ENCODE results near the gene CACNA1C.
A peak's percentile ranks its signal among the peaks of the same experiment; 100 is the strongest.
"Not testable (repeated sequence)": the region's sequence is repeated elsewhere in the genome, so short reads cannot be mapped to it uniquely, and the experiment has no call there.

Gene CACNA1C

DNA sequence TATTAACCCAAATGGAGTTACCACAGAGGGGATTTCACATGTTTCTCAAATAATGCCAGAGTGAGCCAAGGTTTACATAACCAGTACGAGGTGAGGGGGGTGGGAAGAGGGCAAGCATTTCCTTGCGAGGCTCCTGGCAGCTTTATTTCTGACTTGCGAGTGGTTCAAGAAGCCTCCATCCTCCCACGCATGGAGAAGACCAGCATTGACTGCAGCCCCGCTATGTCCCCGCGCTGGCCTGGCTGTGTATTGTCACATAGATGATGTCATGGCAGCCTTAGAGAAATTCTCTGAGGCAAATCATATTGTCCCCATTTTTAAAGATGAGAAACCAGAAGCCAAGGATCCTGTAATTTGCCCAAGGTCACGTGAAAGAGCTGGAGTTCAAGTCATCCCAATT is 188.2 kb downstream of the CACNA1C start:
- DNase-seq (no peak), ATAC-seq (no peak)
- Mint-ChIP-seq H3K4me3 (no peak overlapping the region), H3K4me1 (peaks cover 9% of the 10 kb centered on the region), H3K27ac (no peak overlapping the region), H3K27me3 (peaks cover 9% of the 10 kb centered on the region), H3K9me3 (no peaks in the 10 kb centered on the region)

- no peaks in the 10 kb centered on the region for H3K9me3 Mint-ChIP-seq
- no peak overlapping the region for H3K27ac Mint-ChIP-seq
- H3K4me1 Mint-ChIP-seq = peaks cover 9% of the 10 kb centered on the region
- DNase-seq = no peak
- ATAC-seq = no peak
- H3K4me3 Mint-ChIP-seq = no peak overlapping the region
- H3K27me3 Mint-ChIP-seq = peaks cover 9% of the 10 kb centered on the region
Observed at GRCh38 chr12:2242216-2242615, 189.4 kb downstream of the CACNA1C start.

GRCh38 chr12:2242816-2243215 is 190.0 kb downstream of the CACNA1C start:
- Mint-ChIP-seq H3K27me3 (peaks cover 9% of the 10 kb centered on the region), H3K4me1 (peaks cover 9% of the 10 kb centered on the region), H3K9me3 (no peaks in the 10 kb centered on the region), H3K4me3 (no peak overlapping the region), H3K27ac (peak overlapping the region in 1 of 2 donors; percentile 2)
- DNase-seq (no peak), ATAC-seq (no peak)

DNA sequence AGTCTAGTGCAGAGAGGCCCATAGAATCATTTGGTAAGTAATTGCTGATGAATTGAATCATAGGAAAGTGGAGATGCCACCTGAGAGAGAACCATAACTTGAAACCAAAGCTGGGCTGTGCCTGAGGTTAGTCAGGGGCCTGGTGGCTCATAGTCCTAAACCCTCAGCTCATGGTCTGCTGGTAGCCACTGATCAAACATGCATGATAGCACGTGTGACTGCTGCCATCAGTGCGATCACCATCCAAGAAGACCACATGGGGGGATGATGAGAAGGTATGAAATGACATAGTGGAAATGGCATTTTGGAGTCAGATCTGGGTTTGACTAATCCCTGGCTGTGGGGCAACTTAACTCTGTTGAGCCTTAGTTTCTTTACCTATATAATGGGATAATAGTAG is 190.5 kb downstream of the CACNA1C start:
- Mint-ChIP-seq H3K9me3 (no peaks in the 10 kb centered on the region), H3K27me3 (peaks cover 9% of the 10 kb centered on the region), H3K4me1 (peaks cover 9% of the 10 kb centered on the region), H3K27ac (no peak overlapping the region), H3K4me3 (no peak overlapping the region)
- DNase-seq (no peak), ATAC-seq (no peak)

GRCh38 chr12:2244013-2244861 is 191.4 kb downstream of the CACNA1C start:
- H3K27me3 Mint-ChIP-seq = peaks cover 9% of the 10 kb centered on the region
- H3K27ac Mint-ChIP-seq = no peak overlapping the region
- no peaks in the 10 kb centered on the region for H3K9me3 Mint-ChIP-seq
- ATAC-seq (no peak), DNase-seq (no peak)
- H3K4me1 Mint-ChIP-seq = peaks cover 9% of the 10 kb centered on the region
- H3K4me3 Mint-ChIP-seq = no peak overlapping the region

- H3K27me3 Mint-ChIP-seq = peaks cover 9% of the 10 kb centered on the region
- H3K27ac Mint-ChIP-seq = no peak overlapping the region
- peaks cover 9% of the 10 kb centered on the region for H3K4me1 Mint-ChIP-seq
- H3K9me3 Mint-ChIP-seq = no peaks in the 10 kb centered on the region
- DNase-seq (no peak), ATAC-seq (no peak)
- H3K4me3 Mint-ChIP-seq = no peak overlapping the region
Observed at GRCh38 chr12:2246358-2246757, 193.6 kb downstream of the CACNA1C start.

GRCh38 chr12:2247120-2247519 is 194.3 kb downstream of the CACNA1C start:
- no peaks in the 10 kb centered on the region for H3K9me3 Mint-ChIP-seq
- no peak overlapping the region for H3K27ac Mint-ChIP-seq
- no peak overlapping the region for H3K4me3 Mint-ChIP-seq
- ATAC-seq (no peak), DNase-seq (no peak)
- H3K4me1 Mint-ChIP-seq = peaks cover 9% of the 10 kb centered on the region
- H3K27me3 Mint-ChIP-seq = peaks cover 2% of the 10 kb centered on the region

DNA sequence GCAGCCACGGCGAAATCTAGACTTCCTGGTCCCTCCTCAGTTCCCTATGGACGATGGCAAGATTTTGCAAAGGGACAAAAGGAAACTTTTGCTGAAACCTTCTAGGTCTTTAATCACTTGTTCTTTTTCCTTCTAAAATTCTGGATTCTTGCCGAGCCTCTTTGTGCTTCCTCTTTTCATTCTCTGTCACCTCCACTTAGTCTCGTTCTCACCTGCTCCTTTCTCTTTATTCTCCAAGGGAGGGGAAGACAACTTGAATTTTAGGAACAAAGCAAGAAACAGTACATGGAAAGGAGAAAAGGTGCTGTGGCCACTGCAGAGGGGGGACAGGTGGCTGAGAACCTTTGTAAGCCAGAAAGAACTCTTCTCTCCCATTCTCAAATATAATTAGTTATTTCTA is 194.8 kb downstream of the CACNA1C start:
- no peak overlapping the region for H3K4me3 Mint-ChIP-seq
- no peaks in the 10 kb centered on the region for H3K9me3 Mint-ChIP-seq
- ATAC-seq (no peak), DNase-seq (no peak)
- no peaks in the 10 kb centered on the region for H3K27me3 Mint-ChIP-seq
- H3K27ac Mint-ChIP-seq = no peak overlapping the region
- peaks cover 6% of the 10 kb centered on the region for H3K4me1 Mint-ChIP-seq

GRCh38 chr12:2248087-2248900 is 195.5 kb downstream of the CACNA1C start:
- no peaks in the 10 kb centered on the region for H3K9me3 Mint-ChIP-seq
- H3K4me1 Mint-ChIP-seq = no peaks in the 10 kb centered on the region
- H3K27ac Mint-ChIP-seq = no peak overlapping the region
- no peak for DNase-seq
- ATAC-seq = no peak
- no peak overlapping the region for H3K4me3 Mint-ChIP-seq
- no peaks in the 10 kb centered on the region for H3K27me3 Mint-ChIP-seq

GRCh38 chr12:2248901-2249381 is 196.2 kb downstream of the CACNA1C start:
- ATAC-seq = no peak
- H3K4me1 Mint-ChIP-seq = no peaks in the 10 kb centered on the region
- DNase-seq = no peak
- H3K9me3 Mint-ChIP-seq = no peaks in the 10 kb centered on the region
- no peak overlapping the region for H3K27ac Mint-ChIP-seq
- H3K27me3 Mint-ChIP-seq = no peaks in the 10 kb centered on the region
- no peak overlapping the region for H3K4me3 Mint-ChIP-seq

DNA sequence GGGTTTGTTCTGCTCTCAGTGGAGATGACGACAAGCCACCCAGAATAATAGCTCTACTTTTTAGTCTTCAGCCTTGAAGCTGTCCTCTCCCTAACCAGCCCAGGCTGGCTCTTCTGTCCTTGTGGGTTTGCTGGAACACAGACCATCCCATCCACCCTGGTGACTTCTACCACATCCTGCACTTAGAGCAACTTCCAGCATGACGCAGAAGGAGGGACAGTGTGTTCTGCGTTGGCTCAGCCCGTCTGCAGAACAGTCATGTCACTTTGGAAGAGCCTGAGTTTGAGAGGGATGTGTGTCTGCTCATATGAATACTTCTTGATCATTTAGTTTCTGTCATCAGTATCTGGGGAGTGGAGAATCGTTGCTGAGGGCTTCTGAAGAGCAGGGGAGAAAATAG is 198.0 kb downstream of the CACNA1C start:
- Mint-ChIP-seq H3K4me1 (no peaks in the 10 kb centered on the region), H3K27me3 (no peaks in the 10 kb centered on the region), H3K4me3 (no peak overlapping the region), H3K27ac (peak overlapping the region in 1 of 2 donors; percentile 53), H3K9me3 (peaks cover 0 to 2% of the 10 kb centered on the region in 2 donors)
- ATAC-seq (no peak), DNase-seq (no peak)

- Mint-ChIP-seq H3K4me3 (no peak overlapping the region), H3K27ac (no peak overlapping the region), H3K4me1 (no peaks in the 10 kb centered on the region), H3K9me3 (peaks cover 0 to 6% of the 10 kb centered on the region in 2 donors), H3K27me3 (no peaks in the 10 kb centered on the region)
- DNase-seq (no peak), ATAC-seq (no peak)
Observed at GRCh38 chr12:2251526-2252209, 198.9 kb downstream of the CACNA1C start.

DNA sequence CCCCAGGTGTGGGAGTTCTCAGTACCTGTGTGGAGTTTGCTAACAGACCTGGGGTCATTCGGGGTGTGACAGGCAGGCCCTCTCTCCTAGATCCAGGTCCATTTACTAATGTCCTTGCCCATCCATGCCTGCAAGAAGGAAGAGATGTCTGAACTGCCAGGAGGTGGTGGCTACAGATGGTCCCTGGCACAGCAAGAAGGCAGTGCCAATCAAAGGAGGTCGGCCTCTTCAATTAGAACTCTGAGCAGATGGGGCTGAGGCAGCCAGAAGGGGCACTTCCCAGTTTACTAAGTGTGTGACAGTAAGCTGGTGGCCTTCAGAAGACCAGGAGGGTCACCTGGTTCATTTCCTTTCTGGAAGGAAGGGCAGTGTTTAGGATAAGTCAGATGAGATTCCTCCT is 202.5 kb downstream of the CACNA1C start:
- no peak for DNase-seq
- H3K4me3 Mint-ChIP-seq = no peak overlapping the region
- no peak for ATAC-seq
- peaks cover 12% of the 10 kb centered on the region for H3K4me1 Mint-ChIP-seq
- H3K9me3 Mint-ChIP-seq = peaks cover 0 to 6% of the 10 kb centered on the region in 2 donors
- H3K27ac Mint-ChIP-seq = no peak overlapping the region
- no peaks in the 10 kb centered on the region for H3K27me3 Mint-ChIP-seq

- H3K27ac Mint-ChIP-seq = peak overlapping the region in 1 of 2 donors; percentile 28
- not testable (repeated sequence) for H3K4me3 Mint-ChIP-seq, H3K27me3 Mint-ChIP-seq, DNase-seq, H3K9me3 Mint-ChIP-seq, ATAC-seq
- peaks cover 12% of the 10 kb centered on the region for H3K4me1 Mint-ChIP-seq
Observed at GRCh38 chr12:2255731-2256130, 202.9 kb downstream of the CACNA1C start.

- no peak for DNase-seq
- no peak for ATAC-seq
- H3K27me3 Mint-ChIP-seq = no peaks in the 10 kb centered on the region
- H3K4me1 Mint-ChIP-seq = peaks cover 12% of the 10 kb centered on the region
- peaks cover 0 to 6% of the 10 kb centered on the region in 2 donors for H3K9me3 Mint-ChIP-seq
- H3K27ac Mint-ChIP-seq = no peak overlapping the region
- H3K4me3 Mint-ChIP-seq = no peak overlapping the region
Observed at GRCh38 chr12:2256453-2256852, 203.7 kb downstream of the CACNA1C start.
